Measurements from ENCODE around the gene SCN1B. TPM values are rescaled to one million over a fixed set of nuclear protein-coding genes. Genes with fewer than 3 reads are reported as not detected.

The SCN1B gene
- total and polyA plus RNA-seq, 9 donors = 0.83 to 13.9 (median 5.7) TPM

- Histone ChIP-seq H3K27ac (peak overlapping the region; percentile 33 to 82), H3K4me3 (no peak overlapping the region), H3K9me3 (no peaks in the 10 kb centered on the region), H3K27me3 (no peaks in the 10 kb centered on the region), H3K4me1 (ENCODE audit: insufficient read depth) (peaks cover 18% of the 10 kb centered on the region), H3K36me3 (no peaks in the 10 kb centered on the region)
- 14 to 16% (median 16%) methylated on average over 33 to 36 of the region's 36 CpGs for WGBS, 3 donors
- TF ChIP-seq, protein P1, sequence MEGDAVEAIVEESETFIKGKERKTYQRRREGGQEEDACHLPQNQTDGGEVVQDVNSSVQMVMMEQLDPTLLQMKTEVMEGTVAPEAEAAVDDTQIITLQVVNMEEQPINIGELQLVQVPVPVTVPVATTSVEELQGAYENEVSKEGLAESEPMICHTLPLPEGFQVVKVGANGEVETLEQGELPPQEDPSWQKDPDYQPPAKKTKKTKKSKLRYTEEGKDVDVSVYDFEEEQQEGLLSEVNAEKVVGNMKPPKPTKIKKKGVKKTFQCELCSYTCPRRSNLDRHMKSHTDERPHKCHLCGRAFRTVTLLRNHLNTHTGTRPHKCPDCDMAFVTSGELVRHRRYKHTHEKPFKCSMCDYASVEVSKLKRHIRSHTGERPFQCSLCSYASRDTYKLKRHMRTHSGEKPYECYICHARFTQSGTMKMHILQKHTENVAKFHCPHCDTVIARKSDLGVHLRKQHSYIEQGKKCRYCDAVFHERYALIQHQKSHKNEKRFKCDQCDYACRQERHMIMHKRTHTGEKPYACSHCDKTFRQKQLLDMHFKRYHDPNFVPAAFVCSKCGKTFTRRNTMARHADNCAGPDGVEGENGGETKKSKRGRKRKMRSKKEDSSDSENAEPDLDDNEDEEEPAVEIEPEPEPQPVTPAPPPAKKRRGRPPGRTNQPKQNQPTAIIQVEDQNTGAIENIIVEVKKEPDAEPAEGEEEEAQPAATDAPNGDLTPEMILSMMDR (IDR thresholded peaks at IDR 0.05) = no peak
- TF ChIP-seq EP300 (IDR thresholded peaks at IDR 0.05) = peak; percentile 74
- peak; percentile 89 to 98 (median 93) for DNase-seq
- intact Hi-C loops (cut with DNase I) = no loop called here
Measured at GRCh38 chr19:35040826-35041547, 10.7 kb downstream of the SCN1B start.

- Histone ChIP-seq H3K27me3 (no peaks in the 10 kb centered on the region), H3K4me3 (no peak within 1 kb of the TSS), H3K4me1 (ENCODE audit: insufficient read depth) (peaks cover 18% of the 10 kb centered on the region), H3K27ac (peak within 1 kb of the TSS; percentile 33 to 82), H3K36me3 (no peaks in the 10 kb centered on the region), H3K9me3 (no peaks in the 10 kb centered on the region)
- peak in 1 of 5 donors; percentile 61 for DNase-seq
- TF ChIP-seq POLR2A (IDR thresholded peaks at IDR 0.05) (no peak), EP300 (IDR thresholded peaks at IDR 0.05) (no peak)
- TF ChIP-seq, protein P1 (IDR thresholded peaks at IDR 0.05) = no peak
- 69 to 79% (median 74%) methylated on average over 17 to 19 of the region's 19 CpGs for WGBS, 3 donors
- intact Hi-C loops (cut with DNase I) = no loop called here
Measured at GRCh38 chr19:35041548-35042055, 11.3 kb downstream of the SCN1B start, which contains the start of gene HPN. TSS of gene HPN (plus strand) at chr19:35041721. CDS start at chr19:35042507, 786 bp downstream.

- H3K4me1 ChIP-seq (ENCODE audit: insufficient read depth) = peaks cover 18% of the 10 kb centered on the region
- 50 to 57% (median 57%) methylated on average over 14 of the region's 14 CpGs for WGBS, 3 donors
- H3K27ac ChIP-seq = peak overlapping the region; percentile 33 to 82
- intact Hi-C loops (cut with DNase I) = no loop called here
- DNase-seq = peak in 3 of 5 donors; percentile 35 to 68 (median 56)
- no peak overlapping the region for H3K4me3 ChIP-seq
- H3K36me3 ChIP-seq = no peaks in the 10 kb centered on the region
- no peaks in the 10 kb centered on the region for H3K9me3 ChIP-seq
- no peaks in the 10 kb centered on the region for H3K27me3 ChIP-seq
- TF ChIP-seq EP300 (IDR thresholded peaks at IDR 0.05) (no peak), POLR2A (IDR thresholded peaks at IDR 0.05) (no peak)
- TF ChIP-seq, protein P1 (IDR thresholded peaks at IDR 0.05) = no peak
Measured at GRCh38 chr19:35042056-35042730, 11.9 kb downstream of the SCN1B start.

- no peaks in the 10 kb centered on the region for H3K36me3 ChIP-seq
- TF ChIP-seq POLR2A (IDR thresholded peaks at IDR 0.05) (no peak), EP300 (IDR thresholded peaks at IDR 0.05) (no peak)
- TF ChIP-seq, protein P1 (IDR thresholded peaks at IDR 0.05) = no peak
- no peak overlapping the region for H3K4me3 ChIP-seq
- no peaks in the 10 kb centered on the region for H3K9me3 ChIP-seq
- H3K4me1 ChIP-seq (ENCODE audit: insufficient read depth) = peaks cover 18% of the 10 kb centered on the region
- H3K27ac ChIP-seq = no peak overlapping the region
- DNase-seq = no peak
- intact Hi-C loops (cut with DNase I) = no loop called here
- H3K27me3 ChIP-seq = no peaks in the 10 kb centered on the region
- 84 to 91% (median 86%) methylated on average over 14 of the region's 14 CpGs for WGBS, 3 donors
Measured at GRCh38 chr19:35042954-35043604, 12.8 kb downstream of the SCN1B start.
